Heart left ventricle (tissue), 13 donors: Measurements from ENCODE around the gene MSLN.

ENCODE experiments used
- POLR2A ChIP-seq, 2 donors: fragments of 450-650 bp; IDR thresholded peaks; one replicate each; pipeline ENCODE4 v1.6.1; 2017; ENCODE audit warnings: antibody characterized with exemption in 2 of 2, mild to moderate bottlenecking in 2 of 2, moderate library complexity in 2 of 2
- TF ChIP-seq, protein P1 (sequence below), 12 donors: fragments of 200-600 bp; sonication (generic) in 4 of 12; IDR thresholded peaks; one replicate each; pipeline versions ENCODE4 v1.5.0 to v1.8.0; 2018 to 2022; ENCODE audit warnings: antibody characterized with exemption in 12 of 12, mild to moderate bottlenecking in 5 of 12
- donor health status: ischemic (EF 13 %, LVEDD 7.1; RV severe dilation, severe dysfunction).
- donor health status: DM: no; HTN: yes; CAD: no.
- donor health status: DM: no; HTN: no; CAD: no.
- donor health status: ischemic (EF 25% LVEDD 6.9; RV normal size, moderate dysfunction).
- donor health status: ischemic (EF 25% LVEDD 5.7; RV mildly dilated, moderate dysfunction).
- donor health status: ischemic (EF 35%, LVEDD 5.7; RV mildly dilated, moderate dysfunction).
- donor health status: nonischemic (EF 11% LVEDD 7.7; RV severe dilation, severe dysfunction).
- donor health status: DM: yes; HTN: yes; CAD: no.
- donor health status: PGD.
- donor health status: ischemic (EF 29% LVEDD 5.4; RV normal size, mild dysfunction).
- donor health status: nonischemic (EF 23%, LVEDD 6.1; RV moderate dilation, normal function).

DNA sequence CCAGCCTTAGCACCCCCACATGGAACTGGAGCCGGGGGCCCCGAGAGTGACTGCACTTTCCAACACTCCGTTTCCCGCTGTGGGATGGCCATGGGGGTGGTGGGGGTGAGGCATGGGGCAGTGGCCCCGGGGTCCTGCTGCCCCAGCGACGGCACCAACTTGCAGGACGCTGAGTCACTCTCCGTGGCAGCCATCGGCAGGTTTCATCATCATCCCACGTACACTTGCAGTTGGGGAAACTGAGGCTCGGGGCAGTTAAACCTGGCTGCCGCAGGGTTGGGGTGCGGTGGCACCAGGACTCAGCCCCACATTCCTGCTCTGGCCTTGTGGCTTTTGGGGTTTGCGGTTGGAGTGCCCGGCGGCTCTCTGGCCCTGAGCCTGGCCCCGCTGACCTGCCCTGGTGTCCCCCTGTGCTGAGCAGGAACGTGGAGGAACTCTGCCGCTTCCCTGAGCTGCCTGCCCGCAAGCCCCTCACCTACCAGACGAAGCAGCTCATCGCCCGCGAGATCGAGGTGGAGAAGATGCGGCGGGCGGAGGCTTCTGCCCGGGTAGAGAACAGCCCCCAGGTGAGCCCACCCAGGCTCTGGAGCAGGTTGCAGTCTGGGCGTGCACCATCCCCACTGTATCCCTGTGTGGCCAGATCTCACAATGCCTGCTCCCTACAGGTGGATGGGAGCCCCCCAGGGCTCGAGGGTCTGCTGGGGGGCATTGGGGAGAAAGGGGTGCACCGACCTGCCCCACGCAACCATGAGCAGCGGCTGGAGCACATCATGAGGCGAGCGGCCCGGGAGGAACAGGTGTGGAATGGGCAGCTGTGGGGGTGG, 36.0 kb downstream of the MSLN start:
- TF ChIP-seq, protein P1, sequence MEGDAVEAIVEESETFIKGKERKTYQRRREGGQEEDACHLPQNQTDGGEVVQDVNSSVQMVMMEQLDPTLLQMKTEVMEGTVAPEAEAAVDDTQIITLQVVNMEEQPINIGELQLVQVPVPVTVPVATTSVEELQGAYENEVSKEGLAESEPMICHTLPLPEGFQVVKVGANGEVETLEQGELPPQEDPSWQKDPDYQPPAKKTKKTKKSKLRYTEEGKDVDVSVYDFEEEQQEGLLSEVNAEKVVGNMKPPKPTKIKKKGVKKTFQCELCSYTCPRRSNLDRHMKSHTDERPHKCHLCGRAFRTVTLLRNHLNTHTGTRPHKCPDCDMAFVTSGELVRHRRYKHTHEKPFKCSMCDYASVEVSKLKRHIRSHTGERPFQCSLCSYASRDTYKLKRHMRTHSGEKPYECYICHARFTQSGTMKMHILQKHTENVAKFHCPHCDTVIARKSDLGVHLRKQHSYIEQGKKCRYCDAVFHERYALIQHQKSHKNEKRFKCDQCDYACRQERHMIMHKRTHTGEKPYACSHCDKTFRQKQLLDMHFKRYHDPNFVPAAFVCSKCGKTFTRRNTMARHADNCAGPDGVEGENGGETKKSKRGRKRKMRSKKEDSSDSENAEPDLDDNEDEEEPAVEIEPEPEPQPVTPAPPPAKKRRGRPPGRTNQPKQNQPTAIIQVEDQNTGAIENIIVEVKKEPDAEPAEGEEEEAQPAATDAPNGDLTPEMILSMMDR (IDR thresholded peaks at IDR 0.05), result no peak
- TF ChIP-seq POLR2A (IDR thresholded peaks at IDR 0.05), result no peak
